Measurements from ENCODE around the gene SERPINC1. TPM values are rescaled to one million over a fixed set of nuclear protein-coding genes. Genes with fewer than 3 reads are reported as not detected.
A peak's percentile ranks its signal among the peaks of the same experiment; 100 is the strongest.

SERPINC1 gene
- total RNA-seq, 1 donor from 2014 or later, result not detected

DNA sequence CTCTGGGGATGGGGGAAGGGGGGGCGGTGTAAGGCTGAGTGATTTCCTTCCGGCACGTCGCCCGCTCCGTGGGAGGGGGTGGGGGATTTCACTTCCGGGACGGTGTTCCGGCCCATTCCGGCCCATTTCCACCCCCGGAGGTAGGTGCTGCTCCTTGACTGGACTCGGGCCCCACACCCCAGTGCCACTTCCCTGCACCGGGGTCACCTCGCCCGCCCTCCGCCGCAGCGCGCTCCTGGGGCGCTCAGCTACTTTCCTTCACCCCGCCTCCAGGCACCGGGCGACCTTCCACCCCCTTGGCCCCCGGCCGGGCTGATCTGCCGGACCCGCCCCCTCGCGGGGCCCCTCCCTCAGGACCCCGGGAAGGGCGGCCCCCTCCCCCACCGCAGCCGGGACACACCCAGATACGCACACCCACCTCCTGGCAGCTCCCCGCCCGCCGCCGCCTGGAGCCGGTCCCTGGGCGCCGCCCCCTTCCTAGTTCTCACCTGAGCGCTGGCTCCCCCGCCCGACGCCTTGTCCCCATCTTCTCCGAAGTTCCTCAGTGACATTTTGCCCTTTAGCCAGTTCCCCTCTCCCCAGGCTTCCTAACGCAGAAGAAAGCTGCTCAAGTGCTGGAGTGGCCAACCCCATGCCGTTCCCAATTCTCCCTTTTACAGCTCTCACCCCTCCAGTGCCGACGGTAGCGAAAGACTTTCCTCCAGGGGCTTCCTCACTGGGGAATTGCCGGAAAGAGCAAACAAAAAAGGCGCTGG, 48.7 kb downstream of the SERPINC1 start, which contains the start of gene ZBTB37:
TSS of gene ZBTB37 (plus strand) at position 115 of the 755 bp plus-strand sequence. CDS start 1,846 bp downstream, outside the sequence.
- Histone ChIP-seq H3K4me1 (peaks cover 23% of the 10 kb centered on the region), H3K27me3 (no peaks in the 10 kb centered on the region), H3K27ac (peak within 1 kb of the TSS; percentile 94), H3K36me3 (peaks cover 32% of the 10 kb centered on the region), H3F3A (ENCODE audit: low read depth) (peaks cover 52% of the 10 kb centered on the region), H3K4me3 (peak within 1 kb of the TSS; percentile 83), H3K79me2 (ENCODE audit: low read depth) (peaks cover 83% of the 10 kb centered on the region), H2AFZ (replicated peaks) (peak within 1 kb of the TSS; percentile 48), H3K4me2 (peak within 1 kb of the TSS; percentile 97), H3K9ac (peak within 1 kb of the TSS; percentile 81), H4K20me1 (ENCODE audit: low read depth) (peaks cover 42% of the 10 kb centered on the region), H3K9me3 (ENCODE audit: low read depth) (no peaks in the 10 kb centered on the region)
- H3K9me3 Mint-ChIP-seq, result no peaks in the 10 kb centered on the region
- DNase-seq (ENCODE audit: low spot score), result peak; percentile 96
- H3K36me3 Mint-ChIP-seq, result peaks cover 41% of the 10 kb centered on the region
- TF ChIP-seq, protein P1, sequence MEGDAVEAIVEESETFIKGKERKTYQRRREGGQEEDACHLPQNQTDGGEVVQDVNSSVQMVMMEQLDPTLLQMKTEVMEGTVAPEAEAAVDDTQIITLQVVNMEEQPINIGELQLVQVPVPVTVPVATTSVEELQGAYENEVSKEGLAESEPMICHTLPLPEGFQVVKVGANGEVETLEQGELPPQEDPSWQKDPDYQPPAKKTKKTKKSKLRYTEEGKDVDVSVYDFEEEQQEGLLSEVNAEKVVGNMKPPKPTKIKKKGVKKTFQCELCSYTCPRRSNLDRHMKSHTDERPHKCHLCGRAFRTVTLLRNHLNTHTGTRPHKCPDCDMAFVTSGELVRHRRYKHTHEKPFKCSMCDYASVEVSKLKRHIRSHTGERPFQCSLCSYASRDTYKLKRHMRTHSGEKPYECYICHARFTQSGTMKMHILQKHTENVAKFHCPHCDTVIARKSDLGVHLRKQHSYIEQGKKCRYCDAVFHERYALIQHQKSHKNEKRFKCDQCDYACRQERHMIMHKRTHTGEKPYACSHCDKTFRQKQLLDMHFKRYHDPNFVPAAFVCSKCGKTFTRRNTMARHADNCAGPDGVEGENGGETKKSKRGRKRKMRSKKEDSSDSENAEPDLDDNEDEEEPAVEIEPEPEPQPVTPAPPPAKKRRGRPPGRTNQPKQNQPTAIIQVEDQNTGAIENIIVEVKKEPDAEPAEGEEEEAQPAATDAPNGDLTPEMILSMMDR (IDR thresholded peaks at IDR 0.05), result no peak
- no peak for TF ChIP-seq EZH2 (IDR thresholded peaks at IDR 0.05)
- TF ChIP-seq EZH2phosphoT487 (IDR thresholded peaks at IDR 0.05), result no peak
- H3K4me3 Mint-ChIP-seq, result peak within 1 kb of the TSS; percentile 99
- H3K27me3 Mint-ChIP-seq (ENCODE audit: insufficient read depth, low read depth), result no peaks in the 10 kb centered on the region
- peaks cover 39% of the 10 kb centered on the region for H3K4me1 Mint-ChIP-seq
- peak within 1 kb of the TSS; percentile 98 for H3K27ac Mint-ChIP-seq

DNA sequence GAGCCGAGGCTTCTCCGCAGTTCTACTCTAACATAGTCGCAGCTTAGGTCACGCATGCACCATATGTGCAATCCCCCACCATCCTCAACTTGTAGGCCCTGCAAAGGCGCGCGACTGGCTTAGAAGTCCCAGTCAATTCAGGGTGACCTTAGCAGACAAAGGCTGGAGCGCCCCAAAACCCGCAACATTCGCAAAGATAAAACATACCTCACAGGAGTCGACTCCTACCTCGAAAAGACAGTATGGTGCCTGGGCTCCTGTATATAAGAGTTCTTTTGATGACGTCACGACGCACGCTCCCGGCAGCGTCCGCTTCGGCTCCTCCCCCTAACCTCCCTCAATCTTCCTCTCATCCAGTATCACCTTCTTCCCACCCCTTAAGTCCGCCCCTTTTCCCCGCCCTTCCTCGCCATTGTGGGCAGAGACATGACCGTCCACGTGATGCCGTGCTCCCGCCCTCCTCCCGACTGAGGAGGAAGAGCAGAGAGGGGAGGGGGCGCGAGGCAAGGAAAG, 49.3 kb downstream of the SERPINC1 start, which contains the start of gene GAS5:
TSS of gene GAS5 (minus strand) at position 237 of the 513 bp plus-strand sequence.
- peaks cover 38% of the 10 kb centered on the region for H3K36me3 ChIP-seq
- peak within 1 kb of the TSS; percentile 94 for H3K27ac ChIP-seq
- H3K27ac Mint-ChIP-seq, result peak within 1 kb of the TSS; percentile 98
- H3K9ac ChIP-seq, result peak within 1 kb of the TSS; percentile 81
- no peaks in the 10 kb centered on the region for H3K9me3 ChIP-seq (ENCODE audit: low read depth)
- DNase-seq (ENCODE audit: low spot score), result peak; percentile 100
- peak within 1 kb of the TSS; percentile 97 for H3K4me2 ChIP-seq
- H3K79me2 ChIP-seq (ENCODE audit: low read depth), result peaks cover 77% of the 10 kb centered on the region
- H3K27me3 ChIP-seq, result no peaks in the 10 kb centered on the region
- TF ChIP-seq EZH2phosphoT487 (IDR thresholded peaks at IDR 0.05) (no peak), EZH2 (IDR thresholded peaks at IDR 0.05) (no peak)
- TF ChIP-seq, protein P1 (IDR thresholded peaks at IDR 0.05), result no peak
- H3K36me3 Mint-ChIP-seq, result peaks cover 39% of the 10 kb centered on the region
- H4K20me1 ChIP-seq (ENCODE audit: low read depth), result peaks cover 48% of the 10 kb centered on the region
- H3K4me3 Mint-ChIP-seq, result peak within 1 kb of the TSS; percentile 99
- peaks cover 35% of the 10 kb centered on the region for H3K4me1 Mint-ChIP-seq
- peaks cover 23% of the 10 kb centered on the region for H3K4me1 ChIP-seq
- peak within 1 kb of the TSS; percentile 48 for H2AFZ ChIP-seq (replicated peaks)
- no peaks in the 10 kb centered on the region for H3K9me3 Mint-ChIP-seq
- H3K4me3 ChIP-seq, result peak within 1 kb of the TSS; percentile 83
- H3K27me3 Mint-ChIP-seq (ENCODE audit: insufficient read depth, low read depth), result no peaks in the 10 kb centered on the region
- H3F3A ChIP-seq (ENCODE audit: low read depth), result peaks cover 59% of the 10 kb centered on the region

- Histone ChIP-seq H4K20me1 (ENCODE audit: low read depth) (peaks cover 53% of the 10 kb centered on the region), H3F3A (ENCODE audit: low read depth) (peaks cover 64% of the 10 kb centered on the region), H3K9me3 (ENCODE audit: low read depth) (no peaks in the 10 kb centered on the region), H3K27ac (peak overlapping the region; percentile 78), H3K79me2 (ENCODE audit: low read depth) (peaks cover 71% of the 10 kb centered on the region), H3K4me3 (peak overlapping the region; percentile 83), H3K4me1 (peaks cover 23% of the 10 kb centered on the region), H3K27me3 (no peaks in the 10 kb centered on the region), H3K36me3 (peaks cover 38% of the 10 kb centered on the region), H2AFZ (replicated peaks) (no peak overlapping the region), H3K9ac (peak overlapping the region; percentile 81), H3K4me2 (peak overlapping the region; percentile 97)
- Mint-ChIP-seq H3K4me3 (peak overlapping the region; percentile 99), H3K27ac (peak overlapping the region; percentile 98), H3K27me3 (ENCODE audit: insufficient read depth, low read depth) (no peaks in the 10 kb centered on the region), H3K9me3 (no peaks in the 10 kb centered on the region), H3K4me1 (peaks cover 32% of the 10 kb centered on the region), H3K36me3 (peaks cover 38% of the 10 kb centered on the region)
- peak; percentile 65 for DNase-seq (ENCODE audit: low spot score)
- TF ChIP-seq, protein P1 (IDR thresholded peaks at IDR 0.05), result no peak
- TF ChIP-seq EZH2phosphoT487 (IDR thresholded peaks at IDR 0.05) (no peak), EZH2 (IDR thresholded peaks at IDR 0.05) (no peak)
These were observed 49.9 kb downstream of the SERPINC1 start for GRCh38 chr1:173867141-173867752.
